HEK293T (cell line): Measurements from ENCODE around the gene POP4.

Source experiments
- ARNT ChIP-seq: fragments of 450-650 bp; IDR thresholded peaks from 2 replicates; pipeline ENCODE4 v1.6.1; 2017; ENCODE audit warnings: mild to moderate bottlenecking
- BHLHE40 ChIP-seq: fragments of 450-650 bp; IDR thresholded peaks from 2 replicates; pipeline ENCODE4 v1.6.1; 2016; ENCODE audit warnings: mild to moderate bottlenecking, moderate library complexity, borderline replicate concordance
- ELF4 ChIP-seq: fragments of 450-650 bp; IDR thresholded peaks from 2 replicates; pipeline ENCODE4 v1.6.1; 2017; ENCODE audit warnings: antibody characterized with exemption
- FOXA1 ChIP-seq: fragments of 450-650 bp; IDR thresholded peaks from 2 replicates; pipeline ENCODE4 v1.6.1; 2016; ENCODE audit warnings: mild to moderate bottlenecking
- FOXK2 ChIP-seq: fragments of 450-650 bp; IDR thresholded peaks from 2 replicates; pipeline ENCODE4 v1.6.1; 2016; ENCODE audit warnings: mild to moderate bottlenecking
- FOXM1 ChIP-seq: fragments of 450-650 bp; IDR thresholded peaks from 2 replicates; pipeline ENCODE4 v1.6.1; 2017; ENCODE audit warnings: mild to moderate bottlenecking, borderline replicate concordance
- HDGF ChIP-seq: fragments of 450-650 bp; IDR thresholded peaks from 2 replicates; pipeline ENCODE4 v1.6.1; 2017; ENCODE audit warnings: antibody characterized with exemption, borderline replicate concordance
- L3MBTL2 ChIP-seq: fragments of 450-650 bp; conservative IDR thresholded peaks from 2 replicates; pipeline ENCODE4 v1.6.1; 2016; ENCODE audit warnings: mild to moderate bottlenecking
- LEF1 ChIP-seq: fragments of 450-650 bp; IDR thresholded peaks from 2 replicates; pipeline ENCODE4 v1.6.1; 2017; ENCODE audit warnings: mild to moderate bottlenecking, borderline replicate concordance
- PKNOX1 ChIP-seq: fragments of 450-650 bp; IDR thresholded peaks from 2 replicates; pipeline ENCODE4 v1.6.1; 2016
- SP1 ChIP-seq: fragments of 450-650 bp; IDR thresholded peaks from 2 replicates; pipeline ENCODE4 v1.6.1; 2017
- SUZ12 ChIP-seq: fragments of 450-650 bp; IDR thresholded peaks from 2 replicates; pipeline ENCODE4 v1.6.1; 2016; ENCODE audit warnings: mild to moderate bottlenecking
- TARDBP ChIP-seq: fragments of 450-650 bp; IDR thresholded peaks from 2 replicates; pipeline ENCODE4 v1.6.1; 2016
- ZNF384 ChIP-seq: fragments of 450-650 bp; IDR thresholded peaks from 2 replicates; pipeline ENCODE4 v1.6.1; 2016

DNA sequence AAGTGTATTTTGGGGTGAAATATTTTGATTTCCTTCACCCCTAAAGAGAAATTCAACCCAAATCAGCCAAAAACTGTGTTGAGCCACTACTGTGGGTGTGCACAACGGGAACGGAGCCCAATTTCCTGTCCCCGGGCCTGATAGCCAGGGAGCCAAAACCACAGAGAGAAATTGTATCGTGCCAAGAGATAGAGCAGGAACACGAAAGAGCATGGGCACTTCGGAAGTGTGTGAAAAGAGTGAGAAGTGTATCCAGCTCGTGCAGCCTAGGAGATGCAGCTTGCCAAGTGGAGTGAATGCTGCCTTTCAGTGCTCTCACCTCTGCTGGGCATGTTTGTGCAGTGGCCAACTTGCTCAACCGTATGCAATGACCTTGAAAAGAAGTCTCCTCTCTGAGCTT, 39.8 kb downstream of the POP4 start:
- no peak for TF ChIP-seq ARNT
- TF ChIP-seq TARDBP = no peak
- no peak for TF ChIP-seq FOXA1
- TF ChIP-seq HDGF = no peak
- TF ChIP-seq SUZ12 = no peak
- TF ChIP-seq FOXM1 = no peak
- no peak for TF ChIP-seq SP1
- TF ChIP-seq FOXK2 = no peak
- no peak for TF ChIP-seq ELF4
- TF ChIP-seq L3MBTL2 = no peak
- no peak for TF ChIP-seq BHLHE40
- TF ChIP-seq PKNOX1 = no peak
- TF ChIP-seq ZNF384 = no peak
- TF ChIP-seq LEF1 = no peak
